ENCODE measurements around the gene AUTS2.

AUTS2 gene

GRCh38 chr7:69756235-69756634 is 158.0 kb downstream of the AUTS2 start:
- H3K27ac ChIP-seq (ENCODE audit: extremely low read depth, low read depth, low read length), result no peak overlapping the region
- H3K36me3 ChIP-seq (ENCODE audit: control insufficient read depth in 2 of 2, insufficient read depth in 1 of 2, low read length in 2 of 2), result no peaks in the 10 kb centered on the region
- ChIA-PET POLR2A (no interaction called here), CTCF (no interaction called here)
- H3K4me3 ChIP-seq (ENCODE audit: low read depth, low read length), result no peak overlapping the region
- TF ChIP-seq SP7 (tag by site-specific recombination; IDR thresholded peaks at IDR 0.05) (peak; percentile 89), SETDB1 (IDR thresholded peaks at IDR 0.05; ENCODE audit: insufficient read length, low read length) (no peak)
- peaks cover 38% of the 10 kb centered on the region for H3K4me1 ChIP-seq (ENCODE audit: control insufficient read depth, insufficient read depth, low read length)
- no peaks in the 10 kb centered on the region for H3K9me3 ChIP-seq (ENCODE audit: control insufficient read depth, insufficient read depth, low read depth, low read length)

- CTCF ChIA-PET, result no interaction called here
- peak overlapping the region; percentile 48; the same call in 1 of the 2 replicates for H3K27ac ChIP-seq (ENCODE audit: extremely low read depth, low read depth, low read length)
- POLR2A ChIA-PET, result no interaction called here
- TF ChIP-seq ZBTB6 (tag by site-specific recombination; IDR thresholded peaks at IDR 0.05), result no peak
- no peak for TF ChIP-seq BCL11A (tag by site-specific recombination; IDR thresholded peaks at IDR 0.05; ENCODE audit: low read depth)
- no peak for TF ChIP-seq ZNF239 (tag by site-specific recombination; IDR thresholded peaks at IDR 0.05)
- TF ChIP-seq ZNF121 (tag by site-specific recombination; IDR thresholded peaks at IDR 0.05), result no peak
- no peak for TF ChIP-seq ZNF645 (tag by site-specific recombination; IDR thresholded peaks at IDR 0.05)
- TF ChIP-seq ZNF311 (tag by site-specific recombination; IDR thresholded peaks at IDR 0.05; ENCODE audit: borderline replicate concordance), result no peak
- no peak for TF ChIP-seq PBX3 (CRISPR knock-in tag; IDR thresholded peaks at IDR 0.05)
- TF ChIP-seq ZNF501 (tag by site-specific recombination; IDR thresholded peaks at IDR 0.05), result no peak
- no peak for TF ChIP-seq ZNF692 (tag by site-specific recombination; IDR thresholded peaks at IDR 0.05)
- no peak overlapping the region for H3K4me3 ChIP-seq (ENCODE audit: low read depth, low read length)
- no peaks in the 10 kb centered on the region for H3K36me3 ChIP-seq (ENCODE audit: control insufficient read depth in 2 of 2, insufficient read depth in 1 of 2, low read length in 2 of 2)
- H3K4me1 ChIP-seq (ENCODE audit: control insufficient read depth, insufficient read depth, low read length), result peaks cover 41% of the 10 kb centered on the region
- H3K9me3 ChIP-seq (ENCODE audit: control insufficient read depth, insufficient read depth, low read depth, low read length), result no peaks in the 10 kb centered on the region
Observed at GRCh38 chr7:69757528-69757927, 159.3 kb downstream of the AUTS2 start.

- Histone ChIP-seq H3K36me3 (ENCODE audit: control insufficient read depth in 2 of 2, insufficient read depth in 1 of 2, low read length in 2 of 2) (no peaks in the 10 kb centered on the region), H3K9me3 (ENCODE audit: control insufficient read depth, insufficient read depth, low read depth, low read length) (no peaks in the 10 kb centered on the region), H3K27ac (ENCODE audit: extremely low read depth, low read depth, low read length) (peak overlapping the region; percentile 48), H3K4me3 (ENCODE audit: low read depth, low read length) (no peak overlapping the region), H3K4me1 (ENCODE audit: control insufficient read depth, insufficient read depth, low read length) (peaks cover 41% of the 10 kb centered on the region)
- ChIA-PET POLR2A (no interaction called here), CTCF (no interaction called here)
- TF ChIP-seq ZFHX2 (tag by site-specific recombination; conservative IDR thresholded peaks at IDR 0.05) (0 out of 2 replicates have a peak, but pooled peaks have one; percentile 18), SP7 (tag by site-specific recombination; IDR thresholded peaks at IDR 0.05) (peak; percentile 85), SCRT2 (tag by site-specific recombination; IDR thresholded peaks at IDR 0.05) (peak; percentile 42; the same call in 1 of the 2 replicates), SALL2 (tag by site-specific recombination; IDR thresholded peaks at IDR 0.05; ENCODE audit: borderline replicate concordance) (no peak), ZNF521 (tag by site-specific recombination; IDR thresholded peaks at IDR 0.05) (no peak), ZBTB21 (tag by site-specific recombination; IDR thresholded peaks at IDR 0.05) (0 out of 2 replicates have a peak, but pooled peaks have one; percentile 16), PATZ1 (tag by site-specific recombination; IDR thresholded peaks at IDR 0.05) (peak; percentile 41; the same call in 1 of the 2 replicates), ZBTB17 (tag by site-specific recombination; IDR thresholded peaks at IDR 0.05) (peak; percentile 82), ZXDB (tag by site-specific recombination; IDR thresholded peaks at IDR 0.05) (0 out of 2 replicates have a peak, but pooled peaks have one; percentile 18), TRIM28 (IDR thresholded peaks at IDR 0.05; ENCODE audit: borderline replicate concordance, low read length) (peak; percentile 31; the same call in 1 of the 2 replicates), PRDM10 (tag by site-specific recombination; IDR thresholded peaks at IDR 0.05) (0 out of 2 replicates have a peak, but pooled peaks have one; percentile 39), ZNF311 (tag by site-specific recombination; IDR thresholded peaks at IDR 0.05; ENCODE audit: borderline replicate concordance) (no peak)
Observed at GRCh38 chr7:69757981-69758430, 159.7 kb downstream of the AUTS2 start.
